Putamen (tissue), 1 donor: ENCODE data around the gene PHB1.
A peak's percentile ranks its signal among the peaks of the same experiment; 100 is the strongest.

Source experiments
- DNase-seq: peaks from one replicate; pipeline ENCODE4 v3.0.0-alpha.2; 2016; ENCODE audit warnings: low spot score

Gene PHB1

GRCh38 chr17:49414622-49415350, at the start of gene PHB1:
Gene PHB1, minus strand, starts transcription at chr17:49414882. Its CDS starts 1,618 bp downstream, at chr17:49413264.
- peak; percentile 99 for DNase-seq

GRCh38 chr17:49464049-49464448, 49.4 kb upstream of the PHB1 start:
- no peak for DNase-seq

GRCh38 chr17:49461580-49461979, 46.9 kb upstream of the PHB1 start:
- DNase-seq, result no peak

- DNase-seq, result no peak
Measured at GRCh38 chr17:49460401-49460800, 45.7 kb upstream of the PHB1 start.

- no peak for DNase-seq
Measured at GRCh38 chr17:49459401-49459984, 44.8 kb upstream of the PHB1 start.

- no peak for DNase-seq
Measured at GRCh38 chr17:49457564-49458535, 43.2 kb upstream of the PHB1 start.

- DNase-seq, result no peak
Measured at GRCh38 chr17:49456183-49456965, 41.7 kb upstream of the PHB1 start.

- DNase-seq, result no peak
Measured at GRCh38 chr17:49455272-49455861, 40.7 kb upstream of the PHB1 start.

- DNase-seq, result peak; percentile 81
Measured at GRCh38 chr17:49454050-49454449, 39.4 kb upstream of the PHB1 start.

GRCh38 chr17:49452661-49453060, 38.0 kb upstream of the PHB1 start:
- DNase-seq, result no peak

- DNase-seq, result no peak
Measured at GRCh38 chr17:49452201-49452600, 37.5 kb upstream of the PHB1 start.

GRCh38 chr17:49450735-49451134, 36.1 kb upstream of the PHB1 start:
- DNase-seq, result no peak

GRCh38 chr17:49450181-49450580, 35.5 kb upstream of the PHB1 start:
- DNase-seq, result no peak

GRCh38 chr17:49447628-49448302, 33.1 kb upstream of the PHB1 start:
- DNase-seq, result no peak

- DNase-seq, result no peak
Measured at GRCh38 chr17:49445591-49445990, 30.9 kb upstream of the PHB1 start.

- DNase-seq, result no peak
Measured at GRCh38 chr17:49444384-49444783, 29.7 kb upstream of the PHB1 start.

GRCh38 chr17:49443862-49444261, 29.2 kb upstream of the PHB1 start:
- no peak for DNase-seq

- no peak for DNase-seq
Measured at GRCh38 chr17:49442041-49442440, 27.4 kb upstream of the PHB1 start.

GRCh38 chr17:49441578-49441977, 26.9 kb upstream of the PHB1 start:
- DNase-seq, result no peak

- DNase-seq, result no peak
Measured at GRCh38 chr17:49440581-49440980, 25.9 kb upstream of the PHB1 start.
